ENCODE measurements around the gene RNU5B-1. TPM values are rescaled to one million over a fixed set of nuclear protein-coding genes. Genes with fewer than 3 reads are reported as not detected.

RNU5B-1 gene
- total RNA-seq, 2 experiments from 2014 or later, result 23.7 to 34.8 TPM

GRCh38 chr15:65290228-65290627, 14.2 kb upstream of the RNU5B-1 start:
- Mint-ChIP-seq H3K9me3 (no peaks in the 10 kb centered on the region), H3K4me1 (ENCODE audit: low read depth) (peaks cover 35% of the 10 kb centered on the region), H3K36me3 (ENCODE audit: low read depth) (no peaks in the 10 kb centered on the region), H3K4me3 (peak overlapping the region; percentile 2), H3K27ac (no peak overlapping the region), H3K27me3 (no peaks in the 10 kb centered on the region)
- intact Hi-C loops (cut with DNase I, micrococcal nuclease), result no loop called here
- no peak for TF ChIP-seq CTCF (IDR thresholded peaks at IDR 0.05)
- ATAC-seq (ENCODE audit: poor library complexity) (no peak), DNase-seq (no peak)
- Histone ChIP-seq H3K36me3 (ENCODE audit: insufficient read depth, low read length) (no peaks in the 10 kb centered on the region), H3K27ac (ENCODE audit: low read depth in 1 of 2, low read length in 2 of 2) (no peak overlapping the region), H3K9me3 (ENCODE audit: control insufficient read depth in 1 of 2, insufficient read depth in 1 of 2, low read length in 2 of 2) (no peaks in the 10 kb centered on the region), H3K4me3 (ENCODE audit: low read length) (no peak overlapping the region), H3K4me1 (ENCODE audit: insufficient read depth, low read length) (peaks cover 18% of the 10 kb centered on the region), H3K27me3 (ENCODE audit: control insufficient read depth in 1 of 2, insufficient read depth in 2 of 2, low read length in 2 of 2) (no peaks in the 10 kb centered on the region)
- ChIA-PET CTCF (interaction anchor here (0.6 kb wide), 1 partner anchor 256 kb away, joined by 4 read pairs; no protein-coding TSS in a partner anchor), POLR2A (no interaction called here)

- H3K27me3 ChIP-seq (ENCODE audit: control insufficient read depth in 1 of 2, insufficient read depth in 2 of 2, low read length in 2 of 2), result no peaks in the 10 kb centered on the region
- Mint-ChIP-seq H3K36me3 (ENCODE audit: low read depth) (peaks cover 9% of the 10 kb centered on the region), H3K4me3 (no peak overlapping the region), H3K4me1 (ENCODE audit: low read depth) (peaks cover 39% of the 10 kb centered on the region), H3K27me3 (peaks cover 5% of the 10 kb centered on the region), H3K27ac (no peak overlapping the region), H3K9me3 (no peaks in the 10 kb centered on the region)
- no peaks in the 10 kb centered on the region for H3K36me3 ChIP-seq (ENCODE audit: insufficient read depth, low read length)
- H3K27ac ChIP-seq (ENCODE audit: low read depth in 1 of 2, low read length in 2 of 2), result no peak overlapping the region
- intact Hi-C loops (cut with DNase I, micrococcal nuclease), result no loop called here
- no peak for DNase-seq
- ATAC-seq (ENCODE audit: poor library complexity), result no peak
- no peaks in the 10 kb centered on the region for H3K9me3 ChIP-seq (ENCODE audit: control insufficient read depth in 1 of 2, insufficient read depth in 1 of 2, low read length in 2 of 2)
- no peak overlapping the region for H3K4me3 ChIP-seq (ENCODE audit: low read length)
- TF ChIP-seq CTCF (IDR thresholded peaks at IDR 0.05), result no peak
- ChIA-PET CTCF (no interaction called here), POLR2A (interaction anchor here (0.8 kb wide), 1 partner anchor 9 kb away, joined by 3 read pairs; no protein-coding TSS in a partner anchor)
- H3K4me1 ChIP-seq (ENCODE audit: insufficient read depth, low read length), result peaks cover 22% of the 10 kb centered on the region
These were observed 11.4 kb upstream of the RNU5B-1 start for GRCh38 chr15:65292938-65293518.

- H3K27ac ChIP-seq (ENCODE audit: low read depth in 1 of 2, low read length in 2 of 2), result peak overlapping the region in 1 of 2 donors; percentile 43
- Mint-ChIP-seq H3K27me3 (peaks cover 5% of the 10 kb centered on the region), H3K9me3 (no peaks in the 10 kb centered on the region), H3K27ac (peak overlapping the region; percentile 91), H3K36me3 (ENCODE audit: low read depth) (peaks cover 21% of the 10 kb centered on the region), H3K4me3 (peak overlapping the region; percentile 92), H3K4me1 (ENCODE audit: low read depth) (peaks cover 55% of the 10 kb centered on the region)
- DNase-seq (no peak), ATAC-seq (ENCODE audit: poor library complexity) (no peak)
- peaks cover 39% of the 10 kb centered on the region for H3K4me1 ChIP-seq (ENCODE audit: insufficient read depth, low read length)
- ChIA-PET CTCF (interaction anchor here (1.4 to 2.0 kb wide), 2 partner anchors 12 to 20 kb away, joined by 4 to 26 read pairs; partner anchors contain the start of gene PARP16), POLR2A (interaction anchor here (2.7 to 7.0 kb wide), 2 partner anchors 12 to 113 kb away, joined by 24 to 136 read pairs; partner anchors contain the start of genes CLPX and PARP16)
- intact Hi-C loops (cut with DNase I, micrococcal nuclease), result loop anchor here in 1 of 2 experiments (2.0 to 5.0 kb wide), 2 partner anchors 244 to 306 kb away; no protein-coding TSS in a partner anchor
- TF ChIP-seq CTCF (IDR thresholded peaks at IDR 0.05), result no peak
- H3K4me3 ChIP-seq (ENCODE audit: low read length), result peak overlapping the region; percentile 54
- peaks cover 0 to 11% of the 10 kb centered on the region in 2 experiments for H3K9me3 ChIP-seq (ENCODE audit: control insufficient read depth in 1 of 2, insufficient read depth in 1 of 2, low read length in 2 of 2)
- H3K27me3 ChIP-seq (ENCODE audit: control insufficient read depth in 1 of 2, insufficient read depth in 2 of 2, low read length in 2 of 2), result no peaks in the 10 kb centered on the region
- no peaks in the 10 kb centered on the region for H3K36me3 ChIP-seq (ENCODE audit: insufficient read depth, low read length)
These were observed 5.7 kb upstream of the RNU5B-1 start for GRCh38 chr15:65298731-65299130.

Measured in CD4-positive, alpha-beta T cell (primary cell).